Mesenteric fat pad (tissue), 1 donor: ENCODE results near the gene CSGALNACT2. TPM values are rescaled to one million over a fixed set of nuclear protein-coding genes. Genes with fewer than 3 reads are reported as not detected.
"Not testable (repeated sequence)": the region's sequence is repeated elsewhere in the genome, so short reads cannot be mapped to it uniquely, and the experiment has no call there.

Experiments used
- DNase-seq: peaks from one replicate; pipeline ENCODE4 v3.0.0-alpha.2; 2020; ENCODE audit warnings: low spot score
- long read RNA-seq: library from polyadenylated mRNA; unstranded; transcript quantifications from one replicate; pipeline ENCODE4 v2.0.0, GENCODE V29; 2020
- total RNA-seq: library from RNA; stranded (reverse); fragmentation: NEBNext Ultra II Directional; extraction: Animal tissue kit (Norgen Biotek cat#: 25700); gene quantifications from one replicate; pipeline ENCODE4 v1.2.1, GENCODE V29; 2021
- donor health status: DM: yes; HTN: yes; CAD: no.

The CSGALNACT2 gene, protein sequence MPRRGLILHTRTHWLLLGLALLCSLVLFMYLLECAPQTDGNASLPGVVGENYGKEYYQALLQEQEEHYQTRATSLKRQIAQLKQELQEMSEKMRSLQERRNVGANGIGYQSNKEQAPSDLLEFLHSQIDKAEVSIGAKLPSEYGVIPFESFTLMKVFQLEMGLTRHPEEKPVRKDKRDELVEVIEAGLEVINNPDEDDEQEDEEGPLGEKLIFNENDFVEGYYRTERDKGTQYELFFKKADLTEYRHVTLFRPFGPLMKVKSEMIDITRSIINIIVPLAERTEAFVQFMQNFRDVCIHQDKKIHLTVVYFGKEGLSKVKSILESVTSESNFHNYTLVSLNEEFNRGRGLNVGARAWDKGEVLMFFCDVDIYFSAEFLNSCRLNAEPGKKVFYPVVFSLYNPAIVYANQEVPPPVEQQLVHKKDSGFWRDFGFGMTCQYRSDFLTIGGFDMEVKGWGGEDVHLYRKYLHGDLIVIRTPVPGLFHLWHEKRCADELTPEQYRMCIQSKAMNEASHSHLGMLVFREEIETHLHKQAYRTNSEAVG
- total RNA-seq = 31.0 TPM
- long read RNA-seq, partial matches to known transcripts = 0 of 10 reads
- long read RNA-seq, other reads (novel, unspliced or antisense) = 9 of 10 reads

DNA sequence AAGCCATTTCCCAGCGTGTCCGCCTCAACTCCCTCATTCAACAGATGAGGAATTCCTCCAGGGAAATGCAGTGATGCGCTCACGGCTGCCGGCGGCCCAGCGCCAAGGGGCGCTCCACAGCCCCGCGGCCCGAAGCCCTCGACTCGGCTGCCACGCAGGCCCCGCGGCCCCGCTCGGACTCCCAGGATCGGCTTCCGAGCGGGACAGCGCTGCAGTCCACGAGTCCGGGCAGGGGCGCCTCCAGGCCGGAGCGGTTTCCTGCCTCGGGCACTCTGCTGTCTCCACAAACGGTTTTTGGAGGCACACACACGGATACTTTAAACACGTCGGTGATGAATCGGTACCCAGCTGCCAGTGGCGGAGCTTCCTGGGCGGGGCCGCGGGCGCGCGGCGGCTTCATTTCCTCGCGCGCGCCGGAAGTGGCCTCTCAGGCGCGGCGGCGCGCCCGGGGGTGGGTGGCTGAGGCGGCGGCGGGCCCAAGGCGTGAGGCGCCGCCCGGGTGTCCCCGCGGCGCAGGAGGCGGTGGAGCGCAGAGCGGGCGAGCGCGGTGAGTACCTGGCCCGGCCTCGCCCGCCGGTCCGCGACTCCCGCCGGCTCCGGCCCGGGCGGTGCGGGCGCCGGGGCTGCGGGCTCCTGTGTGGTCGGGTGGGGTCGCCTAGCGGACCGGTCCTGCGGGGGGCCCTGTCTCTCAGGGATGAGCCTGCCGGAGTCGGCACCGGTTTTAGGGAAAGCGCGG is at the start of gene CSGALNACT2:
Gene CSGALNACT2, plus strand, starts transcription at position 425 of the 736 bp plus-strand sequence. CDS start 16,705 bp downstream, outside the sequence.
- peak; percentile 95 for DNase-seq

DNA sequence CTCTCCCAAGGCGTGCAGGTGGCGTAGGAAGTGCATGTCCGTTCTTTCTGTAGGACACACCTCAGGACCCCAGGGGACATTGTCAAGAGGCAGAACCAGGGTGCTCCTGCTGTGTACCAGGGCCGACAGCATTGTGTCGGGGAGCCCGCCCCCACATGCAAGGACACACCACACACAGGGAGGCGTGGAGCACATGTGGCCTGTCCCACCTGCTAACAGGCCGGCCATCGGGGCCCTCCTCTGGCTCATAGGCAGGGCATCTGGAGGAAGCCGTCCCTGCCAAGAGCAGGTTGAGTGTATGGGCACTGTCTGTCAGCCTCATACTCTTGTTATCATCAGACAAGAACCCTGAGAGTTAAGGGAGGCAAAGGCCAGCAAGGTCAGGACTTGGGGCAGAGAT is 48.7 kb upstream of the CSGALNACT2 start:
- DNase-seq = no peak

DNA sequence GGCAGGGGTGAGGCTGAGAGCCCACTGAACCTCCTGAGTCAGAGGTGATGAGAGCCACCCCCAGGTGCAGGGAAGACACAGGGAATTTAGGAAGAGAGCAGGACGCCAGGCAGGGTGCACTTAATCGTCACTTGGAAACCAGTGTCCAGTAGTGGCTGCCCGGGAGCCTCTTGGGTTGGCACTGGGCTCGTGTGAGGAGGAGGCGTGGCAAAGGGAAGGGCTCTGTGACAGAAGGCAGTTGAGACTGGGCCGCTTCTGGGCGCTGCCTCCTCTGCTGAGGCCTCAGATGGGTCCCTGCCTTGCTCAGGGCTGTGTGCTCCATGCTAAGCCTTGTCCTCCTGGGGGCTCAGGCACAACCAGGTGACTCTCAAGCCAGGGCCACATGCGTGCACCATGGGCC is 48.1 kb upstream of the CSGALNACT2 start:
- DNase-seq = no peak

DNA sequence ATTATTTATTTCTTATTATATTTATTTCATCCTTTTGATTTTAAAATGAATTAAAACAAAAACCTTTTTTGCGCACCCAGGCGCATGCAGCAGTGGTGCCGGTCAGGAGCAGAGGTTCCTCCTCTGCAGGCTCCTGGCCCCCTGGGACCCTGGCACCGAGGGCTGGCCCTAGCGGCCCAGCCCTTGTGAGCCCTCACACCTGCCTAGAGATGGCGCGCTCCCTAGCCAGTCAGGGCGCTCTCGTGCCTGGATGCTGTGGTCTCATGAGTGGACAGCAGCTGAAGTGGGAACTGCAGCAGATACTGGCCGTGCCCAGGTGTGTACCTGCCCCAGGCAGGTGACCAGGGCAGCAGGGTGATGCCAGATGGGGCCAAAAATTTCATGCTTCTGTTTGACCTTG is 47.6 kb upstream of the CSGALNACT2 start:
- DNase-seq = no peak

DNA sequence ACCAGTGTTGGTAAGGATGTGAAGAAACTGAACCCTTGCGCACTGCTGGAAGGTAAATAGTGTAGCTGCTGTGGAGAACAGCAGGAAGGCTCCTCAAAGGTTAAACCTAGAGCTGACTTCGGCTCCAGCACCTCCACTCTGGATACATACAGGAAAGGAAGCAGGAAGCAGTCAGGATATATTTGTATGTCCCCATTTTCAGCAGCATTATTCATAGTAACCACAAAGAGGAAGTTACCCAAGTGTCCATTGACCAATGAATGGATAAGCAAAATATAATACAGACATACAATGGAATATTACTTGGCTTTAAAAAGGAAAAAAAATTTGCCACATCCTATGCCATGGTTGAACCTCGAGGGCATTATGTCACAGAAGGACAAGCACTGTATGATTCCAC is 46.4 kb upstream of the CSGALNACT2 start:
- DNase-seq = no peak

DNA sequence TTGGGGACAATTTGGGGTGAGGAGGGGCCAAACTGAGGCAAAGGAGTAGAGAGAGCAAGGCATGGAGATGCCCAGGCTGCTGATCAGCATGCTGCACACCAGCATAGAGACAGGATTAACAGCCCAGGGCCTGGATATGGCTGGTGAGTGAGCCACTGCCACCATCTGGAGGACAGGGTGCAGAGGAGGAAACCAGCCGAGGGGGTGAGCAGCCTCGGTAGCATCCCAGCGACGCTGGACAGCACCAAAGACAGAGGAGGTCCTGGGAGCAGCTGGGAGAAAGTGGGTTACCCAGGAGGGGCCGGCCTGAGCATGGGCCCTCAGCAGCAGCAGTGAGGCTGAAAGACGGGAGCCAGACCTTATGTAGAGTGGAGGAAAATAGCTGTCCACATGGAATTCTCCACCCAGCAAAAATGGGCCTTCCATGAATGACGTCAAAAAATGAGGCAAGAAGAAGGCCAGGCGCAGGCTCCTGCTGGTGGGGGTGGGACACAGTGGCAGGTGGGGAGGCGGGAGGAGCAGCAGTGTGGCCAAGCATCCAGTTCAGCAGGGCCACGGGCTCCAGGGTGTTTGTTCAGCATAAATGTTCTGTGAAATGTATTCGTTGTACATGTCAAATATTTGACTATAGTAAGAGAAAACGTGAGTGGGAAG is 44.7 kb upstream of the CSGALNACT2 start:
- no peak for DNase-seq

DNA sequence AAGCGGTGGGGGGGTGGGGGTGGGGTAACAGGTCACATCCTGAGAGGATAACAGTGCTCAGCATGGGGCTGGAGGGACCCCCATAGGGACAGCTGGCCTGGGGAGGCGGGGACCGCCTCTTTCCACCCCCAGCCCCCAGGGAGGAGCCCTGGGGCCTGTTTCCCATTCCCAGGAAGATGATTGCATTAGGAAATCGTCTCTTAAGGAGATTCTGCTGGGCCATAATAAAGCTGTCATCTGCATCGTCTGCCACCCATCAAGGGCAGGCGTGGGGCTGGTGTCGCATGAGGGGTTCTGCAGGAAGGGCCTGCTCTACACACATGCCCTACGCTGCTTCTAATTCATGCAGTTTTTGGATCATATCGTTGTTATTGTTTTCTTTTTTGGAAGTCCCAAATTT is 44.2 kb upstream of the CSGALNACT2 start:
- DNase-seq = no peak

DNA sequence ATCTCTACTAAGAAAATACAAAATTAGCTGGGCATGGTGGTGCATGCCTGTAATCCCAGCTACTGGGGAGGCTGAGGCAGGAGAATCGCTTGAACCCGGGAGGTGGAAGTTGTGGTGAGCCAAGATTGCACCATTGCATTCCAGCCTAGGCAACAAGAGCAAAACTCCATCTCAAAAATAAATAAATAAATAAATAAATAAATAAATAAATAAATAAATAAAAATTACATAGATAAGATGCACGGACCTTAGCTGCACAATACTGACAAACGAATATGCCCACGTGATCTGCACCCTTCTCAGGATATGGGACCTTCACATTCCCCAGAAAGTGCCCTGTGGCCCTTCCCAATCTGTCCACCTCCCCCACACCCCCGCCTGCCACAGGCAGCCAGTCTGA is 38.9 kb upstream of the CSGALNACT2 start:
- not testable (repeated sequence) for DNase-seq

DNA sequence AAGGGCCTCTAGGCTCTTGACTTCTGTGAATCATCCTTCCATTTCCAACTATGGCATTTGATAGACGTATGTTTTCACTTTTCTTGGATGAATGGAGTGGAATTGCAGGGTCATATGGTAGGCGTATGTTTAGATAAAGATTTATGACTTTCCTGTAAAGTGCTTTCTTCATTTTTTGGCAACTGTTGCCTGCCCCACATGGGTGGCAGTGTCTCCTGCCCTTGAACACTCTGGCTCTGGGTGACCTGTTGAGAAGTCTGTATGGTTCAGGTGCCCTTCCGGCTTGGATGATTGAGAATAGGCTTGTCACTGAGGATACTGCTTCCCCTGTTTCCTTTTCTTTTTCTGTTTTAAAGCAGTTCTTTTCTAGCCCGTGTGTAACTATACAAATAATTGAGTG is 38.3 kb upstream of the CSGALNACT2 start:
- DNase-seq = no peak

DNA sequence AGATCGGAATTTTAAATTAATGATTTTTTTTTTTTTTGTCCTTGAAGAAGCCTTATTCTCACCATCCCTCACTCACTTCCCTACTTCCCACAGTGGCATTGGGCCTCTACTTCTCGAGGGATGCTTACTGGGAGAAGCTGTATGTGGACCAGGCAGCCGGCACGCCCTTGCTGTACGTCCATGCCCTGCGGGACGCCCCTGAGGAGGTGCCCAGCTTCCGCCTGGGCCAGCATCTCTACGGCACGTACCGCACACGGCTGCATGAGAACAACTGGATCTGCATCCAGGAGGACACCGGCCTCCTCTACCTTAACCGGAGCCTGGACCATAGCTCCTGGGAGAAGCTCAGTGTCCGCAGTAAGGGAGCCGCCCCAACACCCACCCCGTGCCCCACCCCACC is 37.9 kb upstream of the CSGALNACT2 start:
- no peak for DNase-seq

DNA sequence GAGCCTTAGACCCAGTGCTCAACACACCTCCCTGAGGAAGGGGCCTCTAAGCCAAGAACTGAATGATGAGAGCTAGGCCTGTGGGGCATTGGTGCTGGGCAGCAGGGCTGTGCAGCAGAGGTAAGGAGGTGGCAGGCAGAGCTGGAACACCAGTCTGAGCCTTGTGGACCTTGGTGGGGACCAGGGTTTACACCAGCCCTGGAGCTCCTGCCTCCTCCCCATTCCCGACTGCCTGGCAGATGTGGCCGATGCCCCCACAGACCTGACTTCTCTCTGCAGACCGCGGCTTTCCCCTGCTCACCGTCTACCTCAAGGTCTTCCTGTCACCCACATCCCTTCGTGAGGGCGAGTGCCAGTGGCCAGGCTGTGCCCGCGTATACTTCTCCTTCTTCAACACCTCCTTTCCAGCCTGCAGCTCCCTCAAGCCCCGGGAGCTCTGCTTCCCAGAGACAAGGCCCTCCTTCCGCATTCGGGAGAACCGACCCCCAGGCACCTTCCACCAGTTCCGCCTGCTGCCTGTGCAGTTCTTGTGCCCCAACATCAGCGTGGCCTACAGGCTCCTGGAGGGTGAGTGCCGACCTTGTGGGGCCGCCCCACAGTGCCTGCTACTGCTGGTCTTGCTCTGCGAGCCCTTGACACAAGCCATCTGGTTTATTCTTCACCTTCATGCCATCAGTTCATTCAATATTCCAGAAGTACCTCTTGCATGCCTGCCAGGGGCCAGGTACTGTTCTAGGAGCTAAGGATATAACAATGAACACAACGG is 36.0 kb upstream of the CSGALNACT2 start:
- DNase-seq = no peak

DNA sequence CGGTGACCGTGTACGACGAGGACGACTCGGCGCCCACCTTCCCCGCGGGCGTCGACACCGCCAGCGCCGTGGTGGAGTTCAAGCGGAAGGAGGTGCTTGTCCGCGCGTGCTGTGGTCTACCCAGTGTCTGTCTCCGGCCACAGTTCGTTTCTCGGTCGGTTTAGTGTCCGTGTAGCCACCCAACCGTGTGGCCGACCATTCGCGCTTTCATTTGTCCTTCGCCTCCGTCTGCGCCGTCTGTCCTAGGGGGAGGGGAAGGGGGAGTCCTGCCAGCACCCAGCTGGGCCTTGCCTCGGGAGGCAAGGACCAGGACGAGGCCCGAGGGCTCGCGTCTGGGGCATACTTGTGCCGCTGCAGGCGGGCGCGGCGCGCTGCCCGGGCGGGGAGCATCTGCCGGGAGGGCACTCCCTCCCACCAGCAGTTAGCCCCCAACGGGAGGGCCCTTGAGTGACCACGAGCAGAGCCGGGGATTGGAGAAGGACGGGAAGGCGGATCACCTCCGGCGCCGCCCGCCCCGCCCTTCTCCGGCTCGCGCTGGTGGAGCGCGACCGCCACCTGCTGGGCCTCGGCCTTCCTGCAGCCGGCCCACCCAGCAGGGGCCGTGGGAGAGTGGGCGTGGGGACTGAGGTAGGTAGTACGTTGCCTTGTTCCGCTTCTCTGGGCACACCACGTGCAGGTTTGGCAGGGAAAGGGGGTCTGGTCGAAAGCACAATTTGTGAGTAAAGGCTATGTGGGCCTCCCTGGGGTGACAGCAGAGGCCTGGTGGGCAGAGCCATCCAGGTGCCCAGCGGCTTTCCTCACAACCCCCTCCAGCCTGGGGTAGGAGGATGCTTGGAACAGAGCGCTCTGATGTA is 32.9 kb upstream of the CSGALNACT2 start:
- peak; percentile 93 for DNase-seq

DNA sequence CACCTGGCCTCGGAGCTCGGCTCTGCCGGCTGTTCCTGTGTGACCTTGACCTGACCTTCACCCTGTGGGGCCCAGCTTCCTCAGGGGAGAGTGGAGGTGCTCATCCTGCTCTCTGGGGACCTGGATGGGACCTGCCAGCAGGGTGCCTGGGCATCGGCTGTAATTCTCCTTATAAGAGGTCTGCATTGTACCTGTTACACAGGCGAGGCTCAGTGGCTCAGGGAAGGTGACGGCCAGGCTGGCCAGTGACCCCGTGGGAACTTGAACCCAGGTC is 32.4 kb upstream of the CSGALNACT2 start:
- DNase-seq = no peak

DNA sequence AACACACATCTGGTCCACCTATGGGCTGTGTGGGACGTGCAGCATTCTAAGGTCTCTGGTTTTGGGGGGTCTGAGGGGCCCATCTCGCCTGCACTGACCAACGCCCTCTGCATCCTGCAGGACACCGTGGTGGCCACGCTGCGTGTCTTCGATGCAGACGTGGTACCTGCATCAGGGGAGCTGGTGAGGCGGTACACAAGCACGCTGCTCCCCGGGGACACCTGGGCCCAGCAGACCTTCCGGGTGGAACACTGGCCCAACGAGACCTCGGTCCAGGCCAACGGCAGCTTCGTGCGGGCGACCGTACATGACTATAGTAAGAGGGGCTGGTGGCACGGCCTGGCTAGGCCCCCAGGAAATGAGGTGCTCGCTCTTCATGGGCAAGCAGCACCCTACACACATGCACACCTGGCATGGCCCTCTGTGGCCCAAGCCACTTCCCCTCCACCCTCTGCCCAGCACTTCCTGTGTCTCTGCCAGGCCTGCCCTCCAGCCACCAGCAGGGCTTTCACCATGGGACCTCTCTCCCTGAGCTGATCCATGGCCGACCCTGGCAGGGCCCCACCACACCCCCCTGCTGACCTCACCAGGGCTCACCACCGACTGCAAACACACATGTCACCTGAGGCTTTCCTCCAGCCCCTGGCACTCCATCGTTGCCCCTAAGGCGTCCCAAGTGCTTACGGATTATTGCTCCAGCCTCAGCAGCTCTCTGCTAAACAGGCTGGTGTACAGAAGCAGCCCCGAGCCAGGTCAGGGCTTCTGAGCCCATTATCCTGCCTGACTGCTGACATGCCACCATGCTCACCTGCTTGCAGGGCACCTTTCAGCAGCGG is 31.8 kb upstream of the CSGALNACT2 start:
- DNase-seq = no peak

DNA sequence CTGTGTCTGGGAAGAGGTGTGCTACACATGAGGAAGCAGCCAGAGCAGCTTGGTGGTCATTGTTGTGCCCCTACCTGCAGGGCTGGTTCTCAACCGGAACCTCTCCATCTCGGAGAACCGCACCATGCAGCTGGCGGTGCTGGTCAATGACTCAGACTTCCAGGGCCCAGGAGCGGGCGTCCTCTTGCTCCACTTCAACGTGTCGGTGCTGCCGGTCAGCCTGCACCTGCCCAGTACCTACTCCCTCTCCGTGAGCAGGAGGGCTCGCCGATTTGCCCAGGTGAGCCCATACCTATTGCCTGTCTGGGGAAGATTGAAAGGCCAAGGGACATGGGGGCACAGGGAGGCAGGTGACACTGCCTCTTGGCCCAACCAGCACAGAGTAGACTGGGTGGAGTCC is 29.3 kb upstream of the CSGALNACT2 start:
- DNase-seq = no peak

DNA sequence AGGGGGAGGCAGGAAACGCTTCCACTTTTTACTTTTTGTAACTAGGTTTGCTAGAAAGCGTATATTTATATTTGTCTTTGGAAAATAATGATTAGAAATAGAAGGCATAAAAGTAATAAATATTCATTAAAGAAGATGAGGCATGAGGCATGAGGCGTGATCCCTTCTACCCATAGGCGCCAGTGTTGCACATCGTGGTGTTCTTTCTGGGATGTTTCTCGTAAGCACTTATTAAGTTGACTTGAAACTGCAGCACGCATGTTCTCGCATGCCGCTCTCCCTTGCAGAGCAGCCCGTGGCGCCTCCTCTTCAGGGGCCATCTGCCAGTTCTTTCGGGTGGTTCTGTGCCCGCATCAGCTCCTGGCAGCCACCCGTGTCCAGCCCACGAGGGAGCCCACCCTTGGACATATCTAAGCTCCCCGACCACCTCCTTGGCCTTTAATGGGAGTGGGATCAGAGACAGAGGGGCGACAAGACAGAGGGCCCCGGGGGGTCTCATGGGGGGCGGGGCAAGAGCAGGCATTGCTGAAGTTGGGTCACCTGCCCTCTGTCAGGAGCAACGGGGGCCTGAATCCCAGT is 28.5 kb upstream of the CSGALNACT2 start:
- no peak for DNase-seq

DNA sequence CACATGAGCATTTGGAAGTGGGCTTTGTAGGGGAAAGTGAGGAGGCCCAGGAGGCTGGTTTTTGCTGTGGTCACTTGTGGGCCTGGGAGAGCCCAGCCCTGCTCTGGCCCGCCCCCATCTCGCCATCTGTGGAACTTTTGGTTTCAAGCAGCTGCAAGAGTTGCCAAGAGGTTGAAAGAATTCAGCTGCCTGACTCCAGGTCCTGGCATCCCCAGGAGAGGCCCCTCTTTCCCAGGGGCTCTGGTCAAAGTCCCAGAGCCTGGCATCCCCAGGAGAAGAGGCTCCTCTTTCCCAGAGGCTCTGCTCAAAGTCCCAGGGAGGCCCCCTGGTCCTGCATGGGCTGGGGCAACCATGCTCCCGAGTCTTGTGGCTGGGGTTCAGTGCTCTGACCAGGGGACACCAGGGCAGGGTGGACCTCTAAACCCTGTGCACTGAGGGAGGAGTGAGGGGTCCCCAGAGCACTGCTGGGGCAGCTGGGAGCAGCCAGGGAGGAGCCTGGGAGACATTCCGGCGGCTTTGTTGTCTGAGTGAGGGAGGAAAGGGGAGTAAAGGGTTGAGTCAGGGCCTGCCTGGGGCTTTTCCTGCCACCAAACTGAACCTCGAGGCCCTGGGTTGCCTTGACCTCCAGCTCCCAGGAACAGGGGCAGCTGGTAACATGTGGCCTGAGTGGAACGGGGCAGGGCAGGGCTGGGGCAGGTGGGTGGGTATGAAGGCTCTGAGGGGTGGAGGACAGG is 27.7 kb upstream of the CSGALNACT2 start:
- no peak for DNase-seq

DNA sequence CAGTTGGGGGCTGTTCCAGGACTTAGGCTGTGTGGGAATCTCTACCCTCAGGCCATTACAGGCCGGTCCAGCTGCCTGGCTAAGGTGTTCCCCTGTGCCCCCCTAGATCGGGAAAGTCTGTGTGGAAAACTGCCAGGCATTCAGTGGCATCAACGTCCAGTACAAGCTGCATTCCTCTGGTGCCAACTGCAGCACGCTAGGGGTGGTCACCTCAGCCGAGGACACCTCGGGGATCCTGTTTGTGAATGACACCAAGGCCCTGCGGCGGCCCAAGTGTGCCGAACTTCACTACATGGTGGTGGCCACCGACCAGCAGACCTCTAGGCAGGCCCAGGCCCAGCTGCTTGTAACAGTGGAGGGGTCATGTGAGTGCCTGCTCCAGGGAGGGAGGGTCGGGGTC is 27.1 kb upstream of the CSGALNACT2 start:
- no peak for DNase-seq
